Fibroblast of skin of right biceps (primary cell): ENCODE data around the gene CDRT15.
"Not testable (repeated sequence)": the region's sequence is repeated elsewhere in the genome, so short reads cannot be mapped to it uniquely, and the experiment has no call there.

Experiments used
- DNase-seq: peaks from one replicate; pipeline ENCODE4 v3.0.0-alpha.2; 2013

Gene CDRT15

GRCh38 chr17:14206891-14207290 is 29.8 kb downstream of the CDRT15 start:
- DNase-seq = no peak

DNA sequence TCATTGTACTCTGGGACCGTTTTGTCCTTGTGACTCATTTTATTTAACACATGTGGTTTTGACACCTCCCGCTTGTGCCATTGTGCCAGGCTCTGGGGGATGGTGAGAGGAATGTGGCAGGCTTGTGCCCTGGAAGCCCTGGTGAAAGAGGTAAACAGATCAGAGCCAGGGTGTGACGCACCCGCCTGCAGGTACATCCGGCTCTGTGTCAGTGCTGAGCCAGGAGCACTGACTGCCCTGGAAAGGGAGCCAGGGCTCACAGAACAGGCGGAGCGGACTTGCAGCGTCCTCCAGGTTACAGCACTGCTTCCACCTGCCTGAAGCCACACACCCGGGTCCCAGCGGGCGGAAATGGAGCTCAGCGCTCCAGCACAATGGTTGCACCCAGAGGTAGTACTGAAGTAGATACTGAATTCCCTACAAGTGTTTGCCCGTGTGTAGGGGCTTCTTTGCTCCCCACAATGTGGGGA is 30.6 kb downstream of the CDRT15 start:
- no peak for DNase-seq

- no peak for DNase-seq
These were observed 31.3 kb downstream of the CDRT15 start for GRCh38 chr17:14205380-14205779.

DNA sequence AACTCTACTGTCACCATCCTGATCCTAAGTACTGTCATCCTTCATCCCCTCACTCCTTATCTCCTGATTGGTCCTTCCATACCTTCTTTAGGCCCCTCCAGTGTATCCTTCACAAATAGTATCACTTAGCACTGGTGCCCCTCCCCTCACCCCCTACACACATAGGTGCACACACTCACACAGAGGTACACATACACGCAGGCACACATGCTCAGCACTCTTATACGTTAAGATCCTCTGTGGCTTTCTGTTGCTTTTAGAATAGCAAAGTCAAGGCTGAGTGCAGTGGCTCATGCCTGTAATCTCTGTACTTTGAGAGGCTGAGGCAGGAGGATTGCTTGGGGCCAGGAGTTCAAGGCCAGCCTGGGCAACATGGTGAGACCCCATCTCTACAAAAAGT is 32.1 kb downstream of the CDRT15 start:
- no peak for DNase-seq

DNA sequence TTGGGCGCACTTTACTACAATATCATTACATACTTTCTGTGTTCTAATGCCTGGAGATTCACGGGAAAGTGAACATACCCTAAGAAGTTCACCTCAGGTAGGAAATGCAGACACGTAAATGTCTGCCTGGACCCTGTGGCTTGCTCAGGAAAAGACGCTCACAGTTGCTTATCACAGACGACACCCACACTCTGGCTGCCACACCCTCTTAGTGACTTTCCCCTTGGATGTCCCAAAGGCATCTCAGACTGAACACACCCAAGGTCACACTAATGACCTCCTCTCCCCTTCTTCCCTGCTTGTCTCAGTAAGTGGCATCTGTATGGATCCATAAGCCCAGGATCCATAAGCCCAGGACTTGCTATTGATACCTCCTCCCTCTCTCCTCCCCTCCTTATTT is 32.6 kb downstream of the CDRT15 start:
- DNase-seq = no peak

DNA sequence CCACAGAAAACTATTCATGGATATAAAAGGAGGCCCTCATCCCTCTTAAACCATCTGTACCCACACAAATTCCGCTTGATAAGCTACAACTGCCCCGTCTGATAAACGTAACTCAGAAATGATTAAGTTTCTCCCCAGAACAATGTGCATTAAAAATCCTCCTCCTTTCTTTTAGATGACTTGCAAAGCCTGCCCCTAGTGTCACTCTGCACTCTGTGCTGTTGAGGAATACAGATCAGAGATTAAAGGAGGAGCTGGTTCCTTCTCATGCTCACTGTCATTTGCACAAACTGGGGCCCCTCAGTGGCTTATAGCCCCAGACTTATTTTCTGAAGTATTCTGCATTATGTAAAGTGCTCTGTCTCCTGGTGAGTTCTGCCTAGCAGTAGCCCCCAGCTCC is 33.3 kb downstream of the CDRT15 start:
- DNase-seq = no peak

- no peak for DNase-seq
These were observed 34.1 kb downstream of the CDRT15 start for GRCh38 chr17:14202388-14203166.

DNA sequence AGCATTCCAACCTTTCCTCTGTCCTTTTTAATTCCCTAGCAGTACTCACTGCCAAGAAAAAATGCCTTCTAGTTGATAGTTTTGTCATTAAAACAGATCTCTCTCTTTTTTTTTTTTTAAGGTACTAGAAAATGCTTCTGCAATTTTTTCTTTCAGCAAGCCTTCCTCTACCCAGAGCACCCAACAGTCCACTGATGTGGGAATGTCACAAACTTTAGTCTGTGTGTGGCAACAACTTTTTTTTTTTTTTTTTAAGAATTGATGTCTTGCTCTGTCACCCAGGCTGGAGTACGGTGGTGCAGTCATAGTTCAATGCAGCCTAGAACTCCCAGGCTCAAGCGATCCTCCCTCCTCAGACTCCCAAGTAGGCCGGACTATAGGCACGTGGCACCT is 34.7 kb downstream of the CDRT15 start:
- no peak for DNase-seq

DNA sequence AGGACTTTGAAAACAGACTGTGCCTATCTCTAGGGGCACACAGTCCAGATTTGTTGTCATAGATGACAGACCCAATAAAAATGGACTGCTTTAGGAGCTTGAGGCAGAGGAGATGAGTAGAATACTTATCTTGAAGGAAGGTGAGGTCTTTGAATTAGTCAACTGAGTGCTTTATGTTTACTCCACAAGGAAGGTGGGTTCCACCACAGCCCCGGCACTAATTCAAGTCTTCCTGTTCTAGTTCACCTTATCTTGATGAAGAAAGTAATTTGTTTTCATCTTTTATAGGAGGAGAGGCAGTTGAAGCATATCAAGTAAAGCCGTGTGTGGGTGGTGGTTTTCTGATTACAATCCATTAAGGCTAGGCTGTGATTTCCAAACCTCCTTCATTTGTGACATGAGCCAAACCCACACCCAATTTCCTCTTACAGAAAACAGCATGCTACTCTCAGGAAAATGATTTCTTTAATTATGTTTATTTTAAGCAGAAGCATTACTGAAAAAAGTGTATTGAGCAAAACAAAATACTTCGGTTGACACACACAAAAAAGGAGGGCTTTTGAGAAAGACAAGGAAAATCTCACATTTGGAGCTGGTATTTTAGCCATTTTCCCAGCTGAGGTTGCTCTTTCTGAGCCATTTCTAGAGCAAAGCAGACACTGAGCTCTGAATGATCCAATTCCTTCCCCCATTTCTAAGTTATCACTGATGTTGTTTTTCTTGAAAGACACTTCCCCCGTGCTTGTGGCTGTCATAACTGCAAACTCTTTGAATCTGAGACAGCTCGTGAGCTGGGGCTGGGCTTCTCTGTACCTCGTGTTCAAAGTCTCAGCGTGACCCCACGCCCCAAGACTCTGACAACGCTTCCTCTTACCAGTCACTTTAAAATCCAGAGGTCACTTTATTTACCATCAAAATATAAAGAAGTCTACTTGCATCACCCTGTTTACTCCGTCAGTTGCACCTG is 35.4 kb downstream of the CDRT15 start:
- no peak for DNase-seq

GRCh38 chr17:14200354-14200753 is 36.3 kb downstream of the CDRT15 start:
- no peak for DNase-seq

- no peak for DNase-seq
These were observed 37.1 kb downstream of the CDRT15 start for GRCh38 chr17:14199601-14200000.

DNA sequence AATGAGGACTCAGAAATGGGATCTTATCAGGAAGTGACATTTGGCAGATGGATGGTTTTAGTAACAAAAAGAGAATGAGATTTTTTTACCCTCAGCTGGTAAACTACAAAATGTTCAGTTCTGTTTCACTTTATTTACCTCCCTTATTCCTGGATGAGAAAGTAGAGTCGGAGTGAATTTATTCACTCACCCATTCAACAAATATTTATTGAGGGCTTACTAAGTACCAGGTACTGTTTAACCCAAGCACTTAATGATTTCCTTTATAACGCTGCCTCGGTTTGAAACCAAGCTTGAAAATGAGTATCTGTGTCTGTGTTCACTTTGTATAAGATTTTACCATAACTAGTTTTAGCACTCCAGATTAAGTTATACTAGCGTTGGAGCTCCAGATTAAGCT is 38.1 kb downstream of the CDRT15 start:
- no peak for DNase-seq

- DNase-seq = no peak
These were observed 38.6 kb downstream of the CDRT15 start for GRCh38 chr17:14198013-14198412.

DNA sequence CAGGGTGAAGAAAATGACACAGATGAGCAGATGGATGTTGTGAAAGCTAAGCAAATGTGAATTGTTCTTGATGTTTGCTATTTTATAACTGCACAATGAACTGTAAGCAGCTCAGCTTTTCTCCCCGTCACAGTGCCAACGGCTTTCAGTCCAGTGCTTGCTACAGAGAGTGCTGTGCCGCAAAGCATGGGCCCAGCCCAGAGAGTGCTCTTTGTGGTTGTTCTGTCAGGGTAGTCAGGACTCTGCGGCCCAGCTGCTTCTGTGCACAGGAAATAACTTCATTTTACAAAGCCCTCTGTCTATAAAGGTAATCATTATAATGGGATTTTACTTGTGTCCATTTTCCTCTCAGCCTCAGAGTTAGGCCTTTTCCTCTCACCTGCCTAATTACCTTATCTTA is 39.1 kb downstream of the CDRT15 start:
- no peak for DNase-seq

- no peak for DNase-seq
These were observed 39.6 kb downstream of the CDRT15 start for GRCh38 chr17:14197057-14197456.

DNA sequence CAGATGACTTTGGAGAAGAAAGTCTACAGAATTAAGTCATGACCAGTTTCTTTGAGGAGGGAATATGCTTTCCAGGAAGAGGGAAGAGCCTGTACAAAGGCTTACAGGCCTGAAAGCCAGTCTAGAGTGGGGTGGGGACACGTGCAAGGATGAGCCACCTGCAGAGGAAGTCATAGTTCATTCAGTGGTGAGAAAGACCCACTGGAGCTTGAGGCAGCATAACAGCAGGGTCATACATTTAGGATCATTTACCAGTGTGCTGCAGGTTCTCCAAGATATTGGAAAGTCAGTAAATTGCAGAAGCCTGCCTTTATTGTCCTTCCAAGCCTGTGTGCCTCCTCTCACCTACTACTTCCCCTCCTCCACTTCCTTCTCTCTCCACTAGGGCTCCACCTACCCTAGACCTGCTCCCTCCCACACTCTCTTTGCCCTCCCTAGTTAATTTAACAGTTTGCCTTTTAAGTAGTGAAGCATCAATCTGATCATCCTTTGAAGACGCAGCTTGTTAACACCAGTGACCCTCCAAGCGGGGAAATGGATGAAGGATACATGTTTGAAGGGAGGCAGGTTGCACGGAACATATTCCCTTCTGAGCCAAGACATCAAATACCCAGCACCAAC is 40.2 kb downstream of the CDRT15 start:
- DNase-seq = no peak

DNA sequence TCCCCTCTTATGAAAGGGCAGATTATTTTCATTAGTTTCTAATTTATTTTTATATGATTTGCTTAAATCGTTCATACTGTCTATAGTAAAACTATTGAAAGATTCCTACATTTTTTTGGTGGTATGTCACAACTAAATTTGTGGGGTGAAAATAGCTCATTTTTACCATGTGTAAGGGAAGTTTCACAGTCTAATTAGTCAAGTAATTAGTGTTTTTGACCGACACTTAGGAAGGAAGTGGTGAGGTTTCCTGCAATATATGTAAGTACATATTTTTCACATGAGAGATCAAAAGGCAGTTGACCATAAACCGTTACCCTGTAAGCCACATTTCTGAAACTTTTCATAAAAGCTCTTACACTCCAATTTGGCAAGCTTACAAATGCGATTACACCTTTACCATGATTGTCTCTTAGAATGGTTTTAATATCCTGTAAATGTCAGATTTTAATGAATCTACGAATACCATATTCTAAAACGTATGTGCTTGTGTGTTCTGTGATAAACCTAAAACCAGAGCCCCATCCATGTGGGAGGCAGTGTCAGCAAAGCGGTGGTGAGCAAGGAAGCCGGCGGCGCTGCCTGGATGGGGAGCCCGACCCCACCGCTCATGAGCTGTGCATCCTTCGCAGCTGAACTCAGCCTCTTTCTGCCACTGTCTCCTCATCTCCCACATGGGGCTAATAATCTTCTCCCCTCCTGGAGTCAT is 43.9 kb downstream of the CDRT15 start:
- DNase-seq = not testable (repeated sequence)

DNA sequence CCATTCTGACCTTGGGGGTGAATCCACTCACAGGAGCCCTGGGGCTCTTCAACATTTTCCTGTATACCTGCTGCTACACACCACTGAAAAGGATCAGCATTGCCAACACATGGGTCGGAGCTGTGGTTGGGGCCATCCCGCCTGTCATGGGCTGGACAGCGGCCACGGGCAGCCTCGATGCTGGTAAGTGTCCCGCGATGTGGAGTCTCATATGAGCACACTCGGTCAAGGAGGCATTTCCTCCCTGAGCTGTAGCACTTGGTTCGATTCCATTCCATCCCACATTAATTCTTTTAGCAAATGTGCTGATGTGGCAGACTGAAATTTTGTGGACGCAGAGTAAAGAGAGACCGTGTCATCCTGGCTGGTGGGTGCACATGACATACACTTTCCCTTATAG is 44.6 kb downstream of the CDRT15 start:
- DNase-seq = not testable (repeated sequence)

- DNase-seq = not testable (repeated sequence)
These were observed 45.2 kb downstream of the CDRT15 start for GRCh38 chr17:14191469-14191868.

GRCh38 chr17:14190774-14191173 is 45.9 kb downstream of the CDRT15 start:
- DNase-seq = not testable (repeated sequence)

- DNase-seq = not testable (repeated sequence)
These were observed 50.2 kb downstream of the CDRT15 start for GRCh38 chr17:14186443-14186842.
